DMS 273 (cell line): ENCODE measurements around the gene CD300LB.
"Not testable (repeated sequence)": the region's sequence is repeated elsewhere in the genome, so short reads cannot be mapped to it uniquely, and the experiment has no call there.

ENCODE experiments used
- DNase-seq: peaks from one replicate; lab custom pipeline; 2025; ENCODE audit not compliant: unreplicated experiment; lab: John Stamatoyannopoulos, UW

The CD300LB gene

DNA sequence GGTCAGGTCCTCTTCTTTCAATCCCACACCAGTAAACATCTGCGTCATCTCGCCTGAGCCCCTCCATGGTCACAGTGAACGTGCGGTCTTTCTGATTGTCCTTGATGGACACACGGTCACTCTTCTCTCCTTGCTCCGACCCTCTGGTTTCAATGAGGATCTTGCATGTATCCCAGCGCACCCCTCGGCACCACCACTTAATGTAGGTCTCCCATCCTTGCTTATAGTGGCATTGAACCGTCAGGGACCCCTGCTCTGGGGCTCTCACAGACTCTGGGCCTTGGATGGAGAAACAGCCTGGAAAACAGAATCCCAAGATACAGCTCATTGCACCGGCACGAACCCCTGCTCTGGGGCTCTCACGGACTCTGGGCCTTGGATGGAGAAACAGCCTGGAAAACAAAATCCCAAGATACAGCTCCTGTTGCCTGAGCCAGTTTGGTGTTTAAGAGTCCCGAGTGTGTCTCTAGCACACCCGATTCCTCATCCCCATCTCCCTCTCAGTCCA, 5.4 kb downstream of the CD300LB start:
- no peak for DNase-seq

DNA sequence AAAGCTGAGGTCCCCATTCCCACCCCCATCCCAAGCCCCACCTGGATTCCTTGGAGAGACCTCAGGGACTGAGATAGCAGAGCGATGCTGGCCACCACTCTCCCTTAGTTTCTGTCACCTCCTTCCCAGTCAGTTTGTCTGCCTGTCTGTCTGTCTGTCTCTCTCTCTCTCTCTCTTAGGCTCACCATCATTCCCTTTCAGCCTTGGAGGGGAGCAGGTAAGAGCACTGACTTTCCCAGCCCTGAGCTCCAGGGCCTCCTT, 5.9 kb downstream of the CD300LB start:
- no peak for DNase-seq

DNA sequence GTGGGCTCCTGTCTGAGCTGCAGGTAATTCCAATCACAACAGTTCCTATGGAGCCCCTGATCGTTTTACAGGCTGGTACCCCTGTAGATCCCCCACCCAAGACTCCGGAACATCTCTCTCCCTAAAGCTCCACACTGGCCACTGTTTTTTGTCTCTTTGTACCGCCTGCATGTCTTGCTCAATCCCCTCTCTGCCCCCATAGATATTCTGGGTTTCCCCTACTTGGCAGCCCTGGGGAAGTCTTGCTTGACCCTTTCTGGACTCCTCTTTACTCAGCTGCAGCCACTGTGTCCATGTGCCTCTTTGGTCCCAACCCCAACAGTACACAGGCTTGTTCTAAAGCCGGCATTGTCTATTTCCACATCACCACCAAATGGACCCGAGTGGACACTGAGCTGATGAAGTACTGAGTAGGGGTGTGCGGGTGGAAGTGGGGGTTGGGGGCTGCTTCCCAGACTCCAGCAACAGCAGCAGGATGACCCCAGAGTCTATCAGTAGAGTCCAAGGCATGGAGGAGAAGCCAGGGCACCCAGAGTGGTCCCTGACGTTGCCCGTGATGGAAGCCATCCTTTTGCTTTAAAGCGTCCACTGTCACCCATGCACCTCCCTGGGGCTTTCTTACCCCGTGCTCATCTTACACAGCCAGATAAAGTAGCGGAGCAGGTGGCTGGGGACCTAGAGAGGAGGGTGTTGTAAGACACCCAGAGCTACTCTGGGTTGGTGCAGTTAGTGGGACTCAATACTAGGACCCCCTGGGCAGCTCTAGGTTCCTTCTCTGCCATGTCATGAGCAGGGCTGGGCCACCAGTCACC, 6.4 kb downstream of the CD300LB start:
- DNase-seq, result no peak

DNA sequence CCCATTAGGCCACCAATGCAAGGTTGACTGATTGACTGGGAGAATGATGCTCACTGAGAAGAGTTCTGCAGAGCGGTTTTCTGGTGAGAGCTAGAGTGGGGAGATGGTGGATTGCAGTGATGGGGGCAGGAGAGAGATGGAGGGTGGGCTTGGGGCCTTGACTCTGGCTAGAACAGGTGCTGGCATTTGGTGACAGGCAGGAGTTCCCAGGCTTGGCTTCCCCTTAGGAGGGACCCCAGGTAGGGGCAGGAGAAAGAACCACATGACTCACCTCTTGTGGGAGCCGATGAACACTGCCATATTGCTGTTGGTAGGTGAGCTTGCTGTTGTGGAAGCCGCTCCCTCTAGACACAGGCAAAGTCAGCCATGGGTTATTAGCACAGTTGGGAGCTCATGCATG, 8.0 kb downstream of the CD300LB start:
- DNase-seq, result no peak

DNA sequence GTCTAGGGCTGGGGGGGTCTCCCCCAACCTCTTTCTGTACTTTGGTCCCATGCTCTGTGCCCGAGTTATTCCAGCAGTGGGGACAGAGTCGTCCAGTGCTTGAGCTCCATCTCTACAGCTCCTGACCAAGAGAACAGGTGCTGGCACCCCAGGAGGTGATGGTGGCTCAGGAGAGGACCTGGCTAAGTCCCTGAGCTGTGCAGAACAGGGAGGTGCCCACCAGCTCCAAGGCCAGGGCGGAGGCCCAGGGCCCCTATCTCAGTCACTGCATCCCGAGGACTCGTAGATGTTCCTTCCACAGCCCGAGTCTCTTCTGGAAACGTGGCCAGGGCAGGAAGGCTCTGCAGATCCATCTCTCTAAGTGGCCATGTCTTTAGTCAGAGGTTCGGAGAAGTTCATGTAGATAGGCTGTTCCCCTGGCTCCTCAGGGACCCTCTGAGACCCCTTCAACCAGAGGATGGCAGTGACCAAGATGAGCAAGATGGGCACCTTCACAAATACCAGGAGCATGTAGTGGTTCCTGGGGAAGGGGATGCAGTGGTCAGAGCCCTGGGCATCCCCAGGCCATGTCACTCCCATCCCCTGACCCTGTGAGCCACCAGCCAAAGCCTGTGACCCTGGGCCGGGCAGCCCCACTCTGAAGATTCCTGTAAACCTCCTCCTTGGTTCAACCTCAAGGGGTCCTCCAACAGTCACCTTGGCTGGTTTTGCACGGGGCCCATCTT, 8.7 kb downstream of the CD300LB start:
- DNase-seq, result no peak

- DNase-seq, result no peak
These were observed 9.5 kb downstream of the CD300LB start for GRCh38 chr17:74521701-74522201.

DNA sequence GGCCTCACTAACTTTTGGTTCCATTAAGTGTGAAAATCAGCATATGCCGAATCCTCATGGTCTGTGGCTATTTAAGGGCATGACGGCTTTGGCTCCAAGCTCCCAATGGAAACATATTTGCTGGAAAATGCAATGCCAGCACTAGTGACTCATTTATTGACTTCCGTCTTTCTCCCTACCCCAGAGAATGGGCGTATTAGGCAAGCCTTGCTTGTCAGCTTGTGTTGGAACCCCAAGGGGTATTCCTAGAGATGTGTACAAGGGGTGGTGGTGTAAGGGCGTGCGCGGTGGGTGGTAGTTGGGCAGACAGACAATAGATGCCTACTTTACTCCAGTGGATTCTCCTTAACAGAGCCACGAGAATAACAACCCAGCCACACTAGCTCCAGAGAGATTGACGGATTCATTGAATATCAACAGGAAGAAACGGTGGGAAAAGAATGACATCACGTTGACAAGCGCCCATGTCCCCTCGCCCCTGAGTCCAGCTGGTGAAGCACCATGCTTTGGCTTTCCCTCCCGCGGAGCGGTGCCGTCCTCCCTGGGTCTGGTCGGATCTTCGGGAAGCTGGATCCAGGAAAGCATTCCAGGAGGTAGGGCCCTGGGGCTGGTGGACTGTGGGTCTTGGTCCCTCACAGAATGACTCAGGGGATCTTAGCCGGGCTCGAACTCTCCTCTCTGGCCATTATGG, 10.3 kb downstream of the CD300LB start:
- DNase-seq, result no peak

- no peak for DNase-seq
These were observed 11.2 kb downstream of the CD300LB start for GRCh38 chr17:74520016-74520434.

GRCh38 chr17:74518413-74518981, 12.8 kb downstream of the CD300LB start:
- not testable (repeated sequence) for DNase-seq

GRCh38 chr17:74516561-74517328, 14.5 kb downstream of the CD300LB start:
- no peak for DNase-seq

DNA sequence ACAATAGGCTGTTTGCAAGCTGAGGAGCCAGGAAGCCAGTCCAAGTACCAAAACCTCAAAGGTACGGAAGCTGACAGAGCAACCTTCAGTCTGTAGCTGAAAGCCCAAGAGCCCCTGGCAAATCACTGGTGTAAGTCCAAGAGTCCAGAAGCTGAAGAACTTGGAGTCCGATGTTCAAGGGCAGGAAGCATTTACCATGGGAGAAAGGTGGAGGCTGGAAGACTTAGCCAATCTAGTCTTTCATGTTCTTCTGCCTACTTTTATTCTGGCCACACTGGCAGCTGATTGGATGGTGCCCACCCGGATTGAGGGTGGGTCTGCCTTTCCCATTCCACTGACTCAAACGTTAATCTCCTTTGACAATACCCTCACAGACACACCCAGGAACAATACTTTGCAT, 15.3 kb downstream of the CD300LB start:
- DNase-seq, result no peak

DNA sequence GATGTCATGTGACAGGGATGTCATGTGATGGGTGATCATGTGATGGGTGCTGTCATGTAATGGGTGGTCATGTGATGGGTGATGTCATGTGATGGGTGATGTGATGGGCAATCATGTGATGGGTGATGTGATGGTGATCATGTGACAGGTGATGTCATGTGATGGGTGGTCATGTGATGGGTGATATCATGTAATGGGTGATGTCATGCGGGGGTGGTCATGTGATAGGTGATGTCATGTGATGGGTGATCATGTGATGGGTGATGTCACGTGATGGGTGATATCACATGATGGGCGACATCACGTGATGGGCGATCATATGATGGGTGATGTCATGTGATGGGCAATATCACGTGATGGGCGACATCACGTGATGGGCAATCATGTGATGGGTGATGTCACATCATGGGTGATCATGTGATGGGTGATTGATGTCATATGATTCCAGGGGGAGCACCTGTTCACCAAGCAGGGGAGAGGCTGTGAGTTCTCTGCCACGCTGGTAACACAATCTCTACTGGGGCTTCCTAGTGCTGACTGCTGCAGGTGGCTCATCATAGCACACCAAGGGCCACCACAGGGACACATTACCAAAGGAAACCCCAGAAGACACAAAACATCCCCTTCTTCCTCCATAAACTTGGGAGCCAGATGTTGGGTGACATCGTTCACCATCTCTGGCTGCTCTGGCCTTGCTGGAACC, 16.5 kb downstream of the CD300LB start:
- DNase-seq, result no peak

DNA sequence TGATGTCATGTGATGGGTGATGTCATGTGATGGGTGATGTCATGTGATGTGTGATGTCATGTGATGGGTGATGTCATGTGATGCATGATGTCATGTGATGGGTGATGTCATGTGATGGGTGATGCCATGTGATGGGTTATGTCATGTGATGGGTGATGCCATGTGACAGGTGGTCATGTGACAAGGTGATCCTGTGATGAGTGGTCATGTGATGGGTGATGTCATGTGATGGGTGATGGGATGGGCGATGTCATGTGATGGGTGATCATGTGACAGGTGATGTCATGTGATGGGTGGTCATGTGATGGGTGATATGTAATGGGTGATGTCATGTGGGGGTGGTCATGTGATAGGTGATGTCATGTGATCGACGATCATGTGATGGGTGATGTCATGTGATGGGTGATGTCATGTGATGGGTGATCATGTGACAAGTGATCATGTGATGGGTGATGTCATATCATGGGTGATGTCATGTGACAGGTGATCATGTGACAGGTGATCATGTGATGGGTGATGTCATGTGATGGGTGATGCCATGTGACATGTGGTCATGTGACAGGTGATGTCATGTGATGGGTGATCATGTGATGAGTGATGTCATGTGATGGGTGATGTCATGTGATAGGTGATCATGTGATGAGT, 17.2 kb downstream of the CD300LB start:
- peak; percentile 79 for DNase-seq

GRCh38 chr17:74512624-74513091, 18.6 kb downstream of the CD300LB start:
- no peak for DNase-seq

- DNase-seq, result no peak
These were observed 19.2 kb downstream of the CD300LB start for GRCh38 chr17:74512036-74512435.

DNA sequence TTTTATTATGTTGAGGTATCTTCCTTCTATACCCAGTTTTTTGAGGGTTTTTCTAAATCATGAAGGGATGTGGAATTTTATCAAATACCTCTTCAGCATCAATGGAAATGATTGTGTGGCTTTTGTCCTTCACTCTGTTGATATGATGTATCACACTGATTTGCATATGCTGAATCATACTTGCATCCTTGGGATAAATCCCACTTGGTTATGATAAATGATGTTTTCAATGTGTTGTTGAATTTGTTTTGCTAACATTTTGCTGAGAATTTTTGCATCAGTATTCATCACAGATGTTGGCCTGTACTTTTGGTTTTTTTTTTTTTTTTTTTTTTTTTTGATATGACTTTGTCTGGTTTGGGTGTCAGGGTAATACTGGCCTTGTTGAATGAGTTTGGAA, 23.1 kb downstream of the CD300LB start:
- DNase-seq, result no peak

GRCh38 chr17:74503949-74504348, 27.3 kb downstream of the CD300LB start:
- DNase-seq, result not testable (repeated sequence)

- DNase-seq, result no peak
These were observed 28.4 kb downstream of the CD300LB start for GRCh38 chr17:74502861-74503260.

DNA sequence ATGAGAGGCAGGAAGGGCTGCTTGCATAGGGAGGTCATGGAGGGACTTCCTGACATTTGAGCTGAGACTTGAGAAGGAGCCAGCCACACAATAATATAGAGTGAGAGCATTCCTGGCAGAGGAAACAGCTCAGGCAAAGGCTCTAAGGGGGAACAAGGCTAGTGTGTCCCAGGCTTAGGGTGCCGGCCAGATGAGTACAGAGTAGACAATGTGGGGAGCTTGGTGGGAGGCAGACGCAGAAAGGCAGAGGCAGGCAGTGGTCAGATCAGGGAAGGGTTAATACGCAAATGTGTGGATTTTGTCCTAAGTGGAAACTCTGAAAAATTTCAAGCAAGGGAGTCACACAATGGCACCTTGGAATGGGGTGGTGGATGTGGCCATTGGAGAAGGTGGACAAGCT, 31.3 kb downstream of the CD300LB start:
- no peak for DNase-seq
